ENCODE data around the gene TINAG.

The TINAG gene

GRCh38 chr6:54428431-54428830, 120.2 kb downstream of the TINAG start:
- no peak for DNase-seq (ENCODE audit: low spot score)

- no peak for DNase-seq (ENCODE audit: low spot score)
Observed at GRCh38 chr6:54431466-54431865, 123.2 kb downstream of the TINAG start.

Measured in AG08396 (cell line).